Body of pancreas (tissue), 4 donors: ENCODE measurements around the gene GBGT1.

Source experiments
- POLR2A ChIP-seq, 3 donors: fragments of 450-650 bp; IDR thresholded peaks; one replicate each; pipeline ENCODE4 v1.6.1; 2016; ENCODE audit warnings: antibody characterized with exemption in 3 of 3, mild to moderate bottlenecking in 2 of 3
- TF ChIP-seq, protein P1 (sequence below), 7 experiments: fragments of 450-650 bp in 4 of 7; fragments of 200-600 bp in 3 of 7; sonication (generic) in 3 of 7; IDR thresholded peaks; one replicate each; pipeline ENCODE4 v1.5.1; 2016 to 2019; ENCODE audit warnings: antibody characterized with exemption in 7 of 7

DNA sequence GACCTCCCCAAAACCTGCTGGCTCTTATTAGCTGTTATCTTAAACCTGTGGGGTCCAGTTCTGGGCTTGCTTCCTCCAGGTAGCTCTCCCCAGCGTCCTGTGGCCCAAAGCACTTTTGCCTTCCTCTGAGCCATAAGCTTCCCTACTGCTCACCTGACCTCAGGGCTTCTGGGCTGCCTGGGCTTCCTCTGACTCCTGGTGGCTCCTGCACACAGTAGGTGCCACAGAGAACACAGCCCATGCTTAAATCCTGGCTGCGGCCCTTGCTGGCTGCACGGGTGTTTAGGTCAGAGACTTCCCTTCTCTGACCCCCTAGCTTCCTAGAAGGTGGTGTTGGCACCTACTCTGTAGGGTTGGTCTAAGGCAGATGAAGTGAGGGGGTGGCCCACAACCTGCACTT lies 45.1 kb downstream of the GBGT1 start:
- no peak for TF ChIP-seq POLR2A (IDR thresholded peaks at IDR 0.05)
- TF ChIP-seq, protein P1, sequence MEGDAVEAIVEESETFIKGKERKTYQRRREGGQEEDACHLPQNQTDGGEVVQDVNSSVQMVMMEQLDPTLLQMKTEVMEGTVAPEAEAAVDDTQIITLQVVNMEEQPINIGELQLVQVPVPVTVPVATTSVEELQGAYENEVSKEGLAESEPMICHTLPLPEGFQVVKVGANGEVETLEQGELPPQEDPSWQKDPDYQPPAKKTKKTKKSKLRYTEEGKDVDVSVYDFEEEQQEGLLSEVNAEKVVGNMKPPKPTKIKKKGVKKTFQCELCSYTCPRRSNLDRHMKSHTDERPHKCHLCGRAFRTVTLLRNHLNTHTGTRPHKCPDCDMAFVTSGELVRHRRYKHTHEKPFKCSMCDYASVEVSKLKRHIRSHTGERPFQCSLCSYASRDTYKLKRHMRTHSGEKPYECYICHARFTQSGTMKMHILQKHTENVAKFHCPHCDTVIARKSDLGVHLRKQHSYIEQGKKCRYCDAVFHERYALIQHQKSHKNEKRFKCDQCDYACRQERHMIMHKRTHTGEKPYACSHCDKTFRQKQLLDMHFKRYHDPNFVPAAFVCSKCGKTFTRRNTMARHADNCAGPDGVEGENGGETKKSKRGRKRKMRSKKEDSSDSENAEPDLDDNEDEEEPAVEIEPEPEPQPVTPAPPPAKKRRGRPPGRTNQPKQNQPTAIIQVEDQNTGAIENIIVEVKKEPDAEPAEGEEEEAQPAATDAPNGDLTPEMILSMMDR (IDR thresholded peaks at IDR 0.05): no peak
